Dedifferentiated amniotic fluid mesenchymal stem cell (primary cell): ENCODE measurements around the gene DCDC2B.

Source experiments
- DNase-seq: peaks from one replicate; pipeline ENCODE4 v3.0.0-alpha.2; 2016; ENCODE audit errors: extremely low spot score

Gene DCDC2B

DNA sequence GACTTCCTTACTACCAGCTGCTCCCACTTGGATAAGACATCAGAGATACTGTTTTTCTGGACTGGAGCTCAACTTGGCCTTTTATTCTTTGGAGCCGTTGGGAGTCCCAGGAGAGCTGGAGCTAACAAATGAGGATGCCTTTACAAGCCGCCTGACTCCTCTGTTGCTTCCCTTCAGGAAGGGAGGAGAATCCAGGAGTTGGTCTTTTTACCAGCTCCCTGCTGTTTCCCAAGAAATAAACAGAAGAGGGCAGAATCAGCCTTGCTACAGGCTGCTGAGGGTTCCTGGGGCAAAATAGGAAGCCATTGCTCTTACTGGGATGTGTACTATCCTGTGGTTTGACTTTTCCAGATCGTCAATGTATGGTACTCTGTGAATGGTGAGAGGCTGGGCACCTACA lies 14.8 kb downstream of the DCDC2B start:
- DNase-seq = no peak

GRCh38 chr1:32224285-32224684 lies 15.4 kb downstream of the DCDC2B start:
- no peak for DNase-seq

DNA sequence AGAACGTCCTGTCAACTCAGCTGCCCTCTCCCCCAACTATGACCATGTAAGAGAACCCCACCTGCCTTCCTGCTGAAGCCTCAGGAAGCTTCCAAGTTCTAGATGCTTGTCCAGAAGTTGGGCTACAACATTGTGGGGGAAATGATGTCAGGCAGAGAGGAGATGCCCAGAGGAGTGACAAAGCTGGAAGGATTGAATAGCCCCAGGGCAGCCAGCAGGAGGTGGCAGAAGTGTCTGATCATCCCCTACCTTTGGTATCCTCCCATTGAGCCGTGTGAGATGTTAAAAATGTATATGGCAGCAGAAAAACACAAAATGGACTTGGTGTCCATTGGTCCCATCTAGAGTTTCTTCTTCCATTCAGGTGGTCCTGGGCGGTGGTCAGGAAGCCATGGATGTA lies 19.9 kb downstream of the DCDC2B start:
- DNase-seq = no peak

- DNase-seq = no peak
Measured at GRCh38 chr1:32231843-32232432, 23.0 kb downstream of the DCDC2B start.

DNA sequence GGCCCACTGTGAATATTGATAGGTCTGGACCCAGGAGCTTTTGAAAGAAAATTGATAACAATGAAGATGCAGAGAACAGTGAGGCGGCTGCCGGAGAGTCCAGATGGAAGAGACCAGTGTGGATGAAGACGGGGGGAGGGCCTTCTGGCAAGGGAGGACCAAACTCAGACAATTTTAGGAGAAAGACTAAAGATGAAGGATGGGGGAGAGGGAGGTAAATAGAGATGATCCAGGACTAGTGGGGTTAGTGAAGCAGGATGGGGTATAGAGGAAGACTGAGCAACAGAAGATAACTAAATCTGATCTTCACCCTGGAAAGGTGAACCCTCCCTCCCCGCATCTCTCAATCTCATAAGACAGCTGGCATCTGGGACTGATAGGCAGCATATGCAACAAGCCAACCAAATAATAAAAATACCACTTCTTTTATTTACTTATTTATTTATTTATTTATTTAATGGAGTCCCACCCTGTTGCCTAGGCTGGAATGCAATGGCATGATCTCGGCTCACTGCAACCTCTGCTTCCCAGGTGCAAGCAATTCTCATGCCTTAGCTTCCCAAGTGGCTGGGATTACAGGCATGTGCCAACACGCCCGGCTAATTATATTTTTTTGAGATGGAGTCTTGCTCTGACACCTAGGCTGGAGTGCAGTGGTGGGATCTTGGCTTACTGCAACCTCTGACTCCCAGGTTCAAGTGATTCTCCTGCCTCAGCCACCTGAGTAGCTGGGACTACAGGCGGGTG lies 23.8 kb downstream of the DCDC2B start:
- no peak for DNase-seq

- no peak for DNase-seq
Measured at GRCh38 chr1:32234792-32235191, 25.9 kb downstream of the DCDC2B start.

- DNase-seq = no peak
Measured at GRCh38 chr1:32239337-32239736, 30.4 kb downstream of the DCDC2B start.

GRCh38 chr1:32239790-32240139 lies 30.9 kb downstream of the DCDC2B start:
- no peak for DNase-seq

GRCh38 chr1:32240140-32240951 lies 31.5 kb downstream of the DCDC2B start:
- peak; percentile 24 for DNase-seq

GRCh38 chr1:32241001-32241763 lies 32.3 kb downstream of the DCDC2B start:
- DNase-seq = no peak

DNA sequence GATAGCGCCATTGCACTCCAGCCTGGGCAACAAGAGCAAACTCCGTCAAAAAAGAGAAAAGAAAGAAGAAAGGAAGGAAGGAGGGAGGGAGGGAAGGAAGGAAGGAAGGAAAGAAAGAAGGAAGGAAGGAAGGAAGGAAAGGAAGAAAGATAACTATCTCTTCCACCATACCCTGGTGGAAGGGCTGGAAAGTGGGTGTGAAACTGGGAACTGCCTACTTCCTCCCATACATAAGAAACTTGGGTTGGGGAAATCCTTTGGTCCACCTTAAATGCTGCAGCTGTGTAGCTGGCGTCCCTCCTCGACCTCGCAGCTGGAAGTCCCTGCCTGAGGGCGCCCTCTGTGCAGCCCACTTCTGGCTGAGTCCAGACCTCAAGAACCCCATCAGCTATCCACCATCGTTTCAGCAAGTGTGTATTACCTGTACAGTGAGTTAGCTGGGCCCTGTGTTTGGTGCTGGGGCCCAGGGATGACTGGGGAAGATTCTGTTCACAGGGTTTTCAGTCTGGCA lies 33.5 kb downstream of the DCDC2B start:
- no peak for DNase-seq

DNA sequence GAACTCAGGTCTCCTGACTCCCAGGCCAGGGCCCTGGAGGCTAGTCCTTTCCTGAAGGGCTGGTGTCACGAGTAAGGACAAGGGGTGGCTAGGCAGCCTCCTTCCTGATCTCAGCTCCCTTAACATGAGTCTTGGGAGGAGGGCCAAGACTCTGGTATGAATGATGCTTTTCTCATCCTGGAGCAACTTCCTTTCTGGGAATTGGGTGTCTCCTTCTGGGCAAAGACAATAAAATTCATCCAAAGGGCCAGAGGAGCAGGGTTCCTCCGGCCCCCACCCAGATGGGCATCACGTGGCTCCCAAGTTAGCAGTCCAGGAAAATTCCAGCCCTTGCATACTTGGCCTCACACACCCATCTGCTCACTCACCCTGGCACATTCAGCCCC lies 38.0 kb downstream of the DCDC2B start, which contains the start of gene FAM167B:
TSS of gene FAM167B (plus strand) at position 335 of the 386 bp plus-strand sequence. CDS start 200 bp downstream, outside the sequence.
- peak; percentile 63 for DNase-seq

DNA sequence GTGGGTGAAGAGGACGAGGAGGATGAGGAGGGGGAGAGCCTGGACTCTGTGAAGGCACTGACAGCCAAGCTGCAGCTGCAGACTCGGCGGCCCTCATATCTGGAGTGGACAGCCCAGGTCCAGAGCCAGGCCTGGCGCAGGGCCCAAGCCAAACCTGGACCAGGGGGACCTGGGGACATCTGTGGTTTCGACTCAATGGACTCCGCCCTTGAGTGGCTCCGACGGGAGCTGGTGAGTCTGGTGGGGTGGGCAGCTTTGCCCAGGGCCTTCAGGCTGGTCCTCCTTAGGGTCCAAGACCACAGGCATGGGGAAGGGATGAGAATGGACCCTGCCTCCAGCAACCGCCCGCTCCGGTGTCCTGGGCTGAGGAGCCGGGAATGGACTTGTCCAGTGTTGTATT lies 38.6 kb downstream of the DCDC2B start:
- DNase-seq = no peak

DNA sequence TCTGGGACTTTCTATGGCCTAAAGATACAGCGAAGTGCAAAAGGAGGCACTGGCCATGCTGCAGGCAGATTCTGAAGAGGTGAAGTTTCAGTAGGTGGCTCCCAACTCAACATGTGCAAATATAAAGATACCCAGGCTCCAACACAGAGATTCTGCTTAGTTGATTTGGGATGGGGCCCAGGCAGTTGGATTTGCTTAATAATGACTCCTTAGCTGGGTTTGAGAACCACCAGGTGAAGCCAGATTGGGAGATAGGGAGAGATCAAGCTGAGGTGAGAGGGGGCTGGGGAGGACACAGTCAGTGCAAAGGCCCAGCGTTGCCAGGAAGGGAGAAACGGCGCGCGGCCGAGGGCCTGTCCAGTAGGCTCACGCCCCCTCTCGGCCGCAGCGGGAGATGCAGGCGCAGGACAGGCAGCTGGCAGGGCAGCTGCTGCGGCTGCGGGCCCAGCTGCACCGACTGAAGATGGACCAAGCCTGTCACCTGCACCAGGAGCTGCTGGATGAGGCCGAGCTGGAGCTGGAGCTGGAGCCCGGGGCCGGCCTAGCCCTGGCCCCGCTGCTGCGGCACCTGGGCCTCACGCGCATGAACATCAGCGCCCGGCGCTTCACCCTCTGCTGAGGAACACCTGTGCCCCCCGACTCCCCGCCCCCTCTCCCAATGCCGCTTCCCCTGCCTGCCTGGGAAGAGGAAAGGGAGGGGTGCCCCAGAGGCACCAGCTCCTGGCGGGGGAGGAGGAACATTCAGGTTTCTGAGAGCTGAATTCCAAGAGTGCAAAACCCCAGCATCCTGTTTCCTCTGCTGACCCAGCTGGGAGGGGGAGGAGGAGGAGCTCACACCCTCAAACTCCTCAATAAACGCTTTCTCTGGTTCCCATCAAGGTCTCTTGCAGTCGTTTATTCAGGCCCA lies 39.3 kb downstream of the DCDC2B start:
- no peak for DNase-seq

DNA sequence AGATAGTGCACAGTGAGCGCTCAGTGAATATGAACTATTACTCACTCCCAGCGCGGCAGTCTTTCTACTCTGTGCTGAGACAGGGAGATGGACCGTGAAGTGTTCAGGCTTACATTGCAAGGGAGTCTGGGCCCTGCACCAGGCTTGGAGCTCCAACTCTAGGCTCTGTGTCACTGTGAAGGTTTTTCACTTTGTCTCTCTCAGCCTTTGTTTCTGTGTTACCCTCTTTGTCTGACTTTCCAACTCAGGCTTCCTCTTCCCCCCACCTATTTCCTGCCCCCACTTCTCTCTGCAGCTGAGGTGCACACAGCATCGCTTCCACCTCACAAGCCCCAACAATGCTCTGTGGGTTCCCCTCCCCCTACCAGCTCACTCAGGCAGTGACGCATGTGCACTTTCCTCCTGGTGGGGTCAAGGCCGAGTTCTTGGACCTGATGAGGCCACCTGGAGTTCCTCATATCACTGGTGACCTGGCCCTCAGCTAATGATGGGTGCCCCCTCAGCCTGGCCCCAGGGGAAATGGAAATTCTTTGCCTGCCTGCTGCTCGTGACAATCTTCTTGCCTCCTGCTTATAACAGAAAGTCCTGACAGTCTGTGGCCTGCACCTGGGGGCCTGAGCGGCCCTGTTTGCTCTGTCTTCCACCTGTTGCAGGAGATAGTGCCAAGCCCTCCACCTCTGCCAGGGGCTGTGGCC lies 41.1 kb downstream of the DCDC2B start:
- no peak for DNase-seq

DNA sequence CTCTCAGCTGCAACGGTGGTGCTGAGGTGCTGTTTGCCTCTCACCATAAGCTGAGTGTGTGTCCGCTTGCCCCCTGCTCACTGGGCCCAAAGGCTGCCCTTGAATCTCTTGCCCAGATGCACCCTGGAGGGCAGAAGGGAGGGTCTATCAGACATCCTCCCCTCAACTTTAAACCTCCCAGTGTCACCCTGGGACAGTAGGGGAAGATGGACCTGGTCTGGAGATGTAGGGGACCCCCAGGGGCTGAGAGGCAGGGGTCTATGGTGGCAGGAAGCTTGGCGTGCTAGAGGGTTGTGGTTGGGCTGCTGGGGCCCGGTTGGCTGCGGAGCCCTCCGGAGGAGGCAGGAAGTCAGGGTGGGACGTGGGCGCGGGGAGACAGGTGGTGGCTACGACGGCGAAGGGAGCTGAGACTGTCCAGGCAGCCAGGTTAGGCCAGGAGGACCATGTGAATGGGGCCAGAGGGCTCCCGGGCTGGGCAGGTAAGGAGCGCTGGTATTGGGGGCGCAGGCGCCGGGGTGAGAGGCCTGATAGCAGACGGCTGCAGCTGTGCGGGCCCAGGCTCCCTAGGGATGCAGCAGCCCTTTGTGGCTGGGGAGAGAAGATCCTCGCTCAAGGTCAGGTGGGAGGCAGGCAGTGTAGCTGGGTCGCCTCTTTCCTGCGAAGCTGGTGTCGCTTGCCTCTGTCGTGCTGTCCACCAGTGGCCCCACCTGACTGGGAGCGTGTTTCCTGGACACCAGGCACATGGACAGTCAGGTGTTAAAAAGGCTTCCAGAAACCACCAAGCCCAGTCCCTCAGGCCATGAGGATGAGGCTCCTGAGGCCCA lies 42.2 kb downstream of the DCDC2B start, which contains the start of gene LCK:
TSS of gene LCK (plus strand) at position 373 of the 824 bp plus-strand sequence. CDS start 23,065 bp downstream, outside the sequence.
- DNase-seq = no peak

DNA sequence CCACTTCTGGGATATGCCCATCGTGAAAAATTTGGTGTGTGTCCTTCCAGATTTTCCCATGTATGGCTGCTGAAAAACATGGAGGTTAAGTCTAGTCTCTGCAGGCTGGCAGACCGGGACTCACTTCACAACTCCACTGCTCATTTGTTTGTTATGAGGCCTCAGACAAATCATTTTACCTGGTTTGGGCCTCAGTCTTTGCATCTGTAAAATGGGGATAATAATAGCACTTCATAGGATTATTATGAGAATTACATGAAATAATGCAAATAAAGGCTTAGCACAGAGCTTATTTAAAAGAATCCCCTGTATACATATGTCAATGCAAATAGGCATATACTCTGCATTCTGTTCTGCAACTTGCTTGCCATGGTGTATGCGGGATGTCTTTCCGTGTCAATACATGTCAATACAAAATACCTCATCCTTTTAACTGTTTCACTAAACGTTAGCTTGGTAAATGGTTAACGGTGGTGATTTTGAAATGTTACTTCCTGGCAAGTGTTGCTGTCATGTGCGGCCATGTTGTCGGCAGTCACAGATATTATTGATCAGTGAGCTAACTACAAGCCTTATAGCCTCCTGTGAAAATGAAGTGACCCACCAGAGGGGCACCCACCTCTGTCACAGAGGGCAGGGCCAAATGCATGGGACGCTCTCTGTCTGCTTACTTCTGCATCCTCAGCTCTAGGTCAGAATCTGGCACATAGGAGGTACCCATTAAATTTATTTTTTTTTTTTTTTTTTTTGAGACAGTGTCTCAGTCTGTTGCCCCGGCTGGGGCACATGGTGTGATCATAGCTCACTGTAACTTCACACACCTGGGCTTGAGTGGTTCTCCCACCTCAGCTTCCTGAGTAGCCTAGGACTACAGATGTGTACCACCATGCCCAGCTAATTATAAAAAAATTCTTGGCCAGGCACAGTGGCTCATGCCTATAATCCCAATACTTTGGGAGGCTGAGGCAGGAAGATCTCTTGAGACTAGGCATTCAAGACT lies 46.5 kb downstream of the DCDC2B start:
- DNase-seq = no peak
